H9 (cell line): ENCODE data around the gene KLHL18. TPM values are rescaled to one million over a fixed set of nuclear protein-coding genes. Genes with fewer than 3 reads are reported as not detected.

Source experiments
- DNase-seq: peaks from one replicate; pipeline ENCODE4 v3.0.0-alpha.2; 2017
- H2AFZ ChIP-seq: one replicate; pipeline ENCODE4 v1.6.1; 2013; ENCODE audit warnings: mild to moderate bottlenecking, low read length, control low read depth, moderate library complexity
- H2AK5ac ChIP-seq: 2 replicates; pipeline ENCODE4 v1.6.1; 2013; ENCODE audit warnings: low read length, control low read depth, mixed read lengths; ENCODE audit not compliant: insufficient read length
- H2BK120ac ChIP-seq: one replicate; pipeline ENCODE4 v1.6.1; 2013; ENCODE audit warnings: low read depth, mild to moderate bottlenecking, low read length, control low read depth, inconsistent platforms; ENCODE audit not compliant: poor library complexity, severe bottlenecking
- H2BK12ac ChIP-seq: 2 replicates; pipeline ENCODE4 v1.6.1; 2013; ENCODE audit warnings: low read length, control low read depth, mixed read lengths, low read depth; ENCODE audit not compliant: insufficient read length
- H2BK15ac ChIP-seq: 2 replicates; pipeline ENCODE4 v1.6.1; 2013; ENCODE audit warnings: low read depth, low read length, control low read depth
- H2BK20ac ChIP-seq: one replicate; pipeline ENCODE4 v1.6.1; 2013; ENCODE audit warnings: low read depth, mild to moderate bottlenecking, low read length, control low read depth, inconsistent platforms; ENCODE audit not compliant: poor library complexity, severe bottlenecking
- H2BK5ac ChIP-seq: 2 replicates; pipeline ENCODE4 v1.6.1; 2013; ENCODE audit warnings: low read length, control low read depth, mixed read lengths; ENCODE audit not compliant: insufficient read length
- H3K14ac ChIP-seq: 2 replicates; pipeline ENCODE4 v1.6.1; 2013; ENCODE audit warnings: low read length, control low read depth; ENCODE audit not compliant: insufficient read depth
- H3K18ac ChIP-seq: 2 replicates; pipeline ENCODE4 v1.6.1; 2013; ENCODE audit warnings: low read depth, mild to moderate bottlenecking, mixed read lengths, low read length, control low read depth; ENCODE audit not compliant: insufficient read length
- H3K23ac ChIP-seq: 2 replicates; pipeline ENCODE4 v1.6.1; 2013; ENCODE audit warnings: low read length, control low read depth, mixed read lengths, low read depth; ENCODE audit not compliant: insufficient read length
- H3K23me2 ChIP-seq: 2 replicates; pipeline ENCODE4 v1.6.1; 2013; ENCODE audit warnings: low read depth, mild to moderate bottlenecking, mixed read lengths, low read length, control low read depth; ENCODE audit not compliant: insufficient read length, poor library complexity, severe bottlenecking
- H3K27ac ChIP-seq: 2 replicates; pipeline ENCODE4 v1.5.1; 2013; ENCODE audit warnings: low read length, control low read depth, mixed read lengths, low read depth; ENCODE audit not compliant: insufficient read length
- H3K27me3 ChIP-seq: 2 replicates; pipeline ENCODE4 v1.6.1; 2013; ENCODE audit warnings: low read length, control low read depth, inconsistent platforms; ENCODE audit not compliant: insufficient read depth
- H3K4ac ChIP-seq: 2 replicates; pipeline ENCODE4 v1.6.1; 2013; ENCODE audit warnings: low read depth, mild to moderate bottlenecking, control low read depth, inconsistent platforms, low read length, moderate library complexity
- H3K4me1 ChIP-seq: 2 replicates; pipeline ENCODE4 v1.6.1; 2013; ENCODE audit warnings: low read length, control low read depth, inconsistent platforms; ENCODE audit not compliant: insufficient read depth
- H3K4me2 ChIP-seq: 2 replicates; pipeline ENCODE4 v1.6.1; 2013; ENCODE audit warnings: low read length, control low read depth, mixed read lengths; ENCODE audit not compliant: insufficient read length, insufficient read depth
- H3K56ac ChIP-seq: 2 replicates; pipeline ENCODE4 v1.6.1; 2013; ENCODE audit warnings: low read depth, mild to moderate bottlenecking, mixed read lengths, low read length, control low read depth; ENCODE audit not compliant: insufficient read length
- H3K79me1 ChIP-seq: 2 replicates; pipeline ENCODE4 v1.6.1; 2013; ENCODE audit warnings: low read depth, mild to moderate bottlenecking, moderate library complexity, low read length, control low read depth, inconsistent platforms; ENCODE audit not compliant: insufficient read depth, poor library complexity, severe bottlenecking
- H3K79me2 ChIP-seq: 2 replicates; pipeline ENCODE4 v1.6.1; 2013; ENCODE audit warnings: low read length, control low read depth, inconsistent platforms; ENCODE audit not compliant: insufficient read depth
- H3K9ac ChIP-seq: 2 replicates; pipeline ENCODE4 v1.6.1; 2013; ENCODE audit warnings: low read length, control low read depth, mixed read lengths; ENCODE audit not compliant: insufficient read length; ENCODE audit errors: extremely low read depth
- H3K9me3 ChIP-seq: one replicate; pipeline ENCODE4 v1.6.1; 2013; ENCODE audit warnings: low read depth, low read length, inconsistent platforms; ENCODE audit not compliant: control insufficient read depth
- H3T11ph ChIP-seq: one replicate; pipeline ENCODE4 v1.6.1; 2013; ENCODE audit warnings: mild to moderate bottlenecking, low read length, control low read depth, inconsistent platforms
- H4K20me1 ChIP-seq: one replicate; pipeline ENCODE4 v1.6.1; 2013; ENCODE audit not compliant: control insufficient read depth, insufficient read length, insufficient read depth
- H4K5ac ChIP-seq: 2 replicates; pipeline ENCODE4 v1.6.1; 2013; ENCODE audit warnings: low read depth, mild to moderate bottlenecking, mixed read lengths, low read length, control low read depth; ENCODE audit not compliant: insufficient read length
- H4K8ac ChIP-seq: replicated peaks from 2 replicates; pipeline ENCODE4 v1.6.1; 2013; ENCODE audit warnings: low read length, control low read depth, mixed read lengths, low read depth; ENCODE audit not compliant: insufficient read length
- H4K91ac ChIP-seq: 2 replicates; pipeline ENCODE4 v1.6.1; 2013; ENCODE audit warnings: low read depth, mild to moderate bottlenecking, moderate library complexity, mixed read lengths, low read length, control low read depth; ENCODE audit not compliant: insufficient read length
- H3K27ac Mint-ChIP-seq, 3 experiments: 2 replicates in 2 of 3; 3 replicates in 1 of 3; pipeline ENCODE4 v1.8.0; 2020 to 2021; ENCODE audit warnings: mixed read lengths in 3 of 3, mild to moderate bottlenecking in 1 of 3, moderate library complexity in 1 of 3
- H3K27me3 Mint-ChIP-seq: 2 replicates; pipeline ENCODE4 v1.8.0; 2021; ENCODE audit warnings: low read depth, mild to moderate bottlenecking, moderate library complexity, mixed read lengths
- H3K36me3 Mint-ChIP-seq, 3 experiments: 2 replicates in 2 of 3; 3 replicates in 1 of 3; pipeline ENCODE4 v1.8.0; 2020 to 2021; ENCODE audit warnings: low read depth in 3 of 3, mixed read lengths in 3 of 3; ENCODE audit not compliant: insufficient read depth in 1 of 3
- H3K4me1 Mint-ChIP-seq, 2 experiments: 2 replicates each; pipeline ENCODE4 v1.8.0; 2020; ENCODE audit warnings: mixed read lengths in 2 of 2
- H3K4me3 Mint-ChIP-seq, 2 experiments: 2 replicates in 1 of 2; 3 replicates in 1 of 2; pipeline ENCODE4 v1.8.0; 2020 to 2021; ENCODE audit warnings: mild to moderate bottlenecking in 2 of 2, mixed read lengths in 2 of 2, moderate library complexity in 1 of 2
- H3K9me3 Mint-ChIP-seq, 2 experiments: 2 replicates in 1 of 2; 3 replicates in 1 of 2; pipeline ENCODE4 v1.8.0; 2020; ENCODE audit warnings: mild to moderate bottlenecking in 2 of 2, mixed read lengths in 2 of 2, moderate library complexity in 1 of 2
- WGBS: extraction: QIAGEN DNeasy Blood & Tissue Kit; methylation state at CpG from one replicate; pipeline ENCODE4 v1.1.7; 2013; ENCODE audit warnings: missing lambda C conversion rate, low lambda C conversion rate, mixed read lengths; ENCODE audit not compliant: insufficient read length; ENCODE audit errors: extremely low coverage; 5-methylcytosine and 5-hydroxymethylcytosine counted together
- total RNA-seq: library from RNA; stranded (reverse); gene quantifications from 2 replicates; pipeline ENCODE4 v1.2.1, GENCODE V29; 2021
- TF ChIP-seq, protein P1 (sequence below): fragments of 200-600 bp; sonication (generic); conservative IDR thresholded peaks from 3 replicates; pipeline ENCODE4 v1.8.0; 2021; ENCODE audit warnings: antibody characterized with exemption, mild to moderate bottlenecking

Gene KLHL18
- total RNA-seq, 1 experiment from 2014 or later, result 55.3 TPM

DNA sequence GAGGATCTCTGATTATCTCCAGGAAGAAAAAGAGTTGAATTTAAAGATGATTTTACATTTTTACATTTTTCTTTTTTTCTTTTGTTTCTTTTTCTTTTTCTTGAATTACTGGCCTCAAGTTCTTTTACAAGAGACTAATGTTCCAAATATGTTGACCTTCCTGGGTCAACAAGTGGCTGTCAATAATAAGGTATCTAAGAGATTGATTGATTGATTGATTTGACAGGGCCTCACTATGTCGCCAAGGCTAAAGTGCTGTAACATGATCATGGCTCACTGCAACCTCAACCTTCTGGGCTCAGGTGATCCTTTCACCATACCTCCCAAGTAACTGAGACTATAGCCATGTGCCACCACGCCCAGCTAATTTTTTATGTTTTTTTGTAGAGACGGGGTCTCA is 44.7 kb upstream of the KLHL18 start:
- Histone ChIP-seq H3K4me1 (no peaks in the 10 kb centered on the region), H4K8ac (no peak overlapping the region), H2BK5ac (no peak overlapping the region), H3K4me2 (no peak overlapping the region), H4K5ac (no peak overlapping the region), H3K23me2 (no peaks in the 10 kb centered on the region), H3K27me3 (no peaks in the 10 kb centered on the region), H2BK12ac (no peak overlapping the region), H2BK20ac (no peak overlapping the region), H3K18ac (no peak overlapping the region), H4K91ac (no peak overlapping the region), H3K56ac (no peak overlapping the region), H4K20me1 (no peaks in the 10 kb centered on the region), H3K79me2 (no peaks in the 10 kb centered on the region), H2AFZ (no peak overlapping the region), H3K4ac (no peak overlapping the region), H3T11ph (no peak overlapping the region), H3K27ac (no peak overlapping the region), H3K79me1 (no peaks in the 10 kb centered on the region), H3K14ac (no peak overlapping the region), H2BK15ac (no peak overlapping the region), H3K9me3 (no peaks in the 10 kb centered on the region), H2BK120ac (no peak overlapping the region), H3K23ac (no peak overlapping the region), H3K9ac (no peak overlapping the region), H2AK5ac (no peak overlapping the region)
- Mint-ChIP-seq H3K27me3 (no peaks in the 10 kb centered on the region), H3K4me3 (no peak overlapping the region), H3K36me3 (no peaks in the 10 kb centered on the region), H3K9me3 (no peaks in the 10 kb centered on the region), H3K4me1 (no peaks in the 10 kb centered on the region), H3K27ac (no peak overlapping the region)
- TF ChIP-seq, protein P1, sequence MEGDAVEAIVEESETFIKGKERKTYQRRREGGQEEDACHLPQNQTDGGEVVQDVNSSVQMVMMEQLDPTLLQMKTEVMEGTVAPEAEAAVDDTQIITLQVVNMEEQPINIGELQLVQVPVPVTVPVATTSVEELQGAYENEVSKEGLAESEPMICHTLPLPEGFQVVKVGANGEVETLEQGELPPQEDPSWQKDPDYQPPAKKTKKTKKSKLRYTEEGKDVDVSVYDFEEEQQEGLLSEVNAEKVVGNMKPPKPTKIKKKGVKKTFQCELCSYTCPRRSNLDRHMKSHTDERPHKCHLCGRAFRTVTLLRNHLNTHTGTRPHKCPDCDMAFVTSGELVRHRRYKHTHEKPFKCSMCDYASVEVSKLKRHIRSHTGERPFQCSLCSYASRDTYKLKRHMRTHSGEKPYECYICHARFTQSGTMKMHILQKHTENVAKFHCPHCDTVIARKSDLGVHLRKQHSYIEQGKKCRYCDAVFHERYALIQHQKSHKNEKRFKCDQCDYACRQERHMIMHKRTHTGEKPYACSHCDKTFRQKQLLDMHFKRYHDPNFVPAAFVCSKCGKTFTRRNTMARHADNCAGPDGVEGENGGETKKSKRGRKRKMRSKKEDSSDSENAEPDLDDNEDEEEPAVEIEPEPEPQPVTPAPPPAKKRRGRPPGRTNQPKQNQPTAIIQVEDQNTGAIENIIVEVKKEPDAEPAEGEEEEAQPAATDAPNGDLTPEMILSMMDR, result no peak
- WGBS, result no CpG with 5 or more reads among the region's 3 CpGs
- no peak for DNase-seq
